H7 (cell line): ENCODE data around the gene CYP1A2. TPM values are rescaled to one million over a fixed set of nuclear protein-coding genes. Genes with fewer than 3 reads are reported as not detected.

ENCODE experiments used
- DNase-seq: peaks from one replicate; pipeline ENCODE4 v3.0.0; 2012
- H3K27me3 ChIP-seq: 2 replicates; pipeline ENCODE4 v1.6.0; 2011; ENCODE audit warnings: mild to moderate bottlenecking, low read length; ENCODE audit not compliant: control insufficient read depth, insufficient read depth
- H3K36me3 ChIP-seq: replicated peaks from 2 replicates; pipeline ENCODE4 v1.5.1; 2011; ENCODE audit warnings: low read length; ENCODE audit not compliant: control insufficient read depth, insufficient read depth
- H3K4me3 ChIP-seq: 2 replicates; pipeline ENCODE4 v1.5.1; 2011; ENCODE audit warnings: low read depth, mild to moderate bottlenecking, control low read depth, low read length, moderate library complexity; ENCODE audit not compliant: insufficient read depth
- total RNA-seq: library from RNA; depleted of rRNA; stranded (reverse); fragments of >200 nt; shearing (Covaris generic); gene quantifications from 2 replicates; pipeline ENCODE4 v1.2.3, GENCODE V29; 2014

The CYP1A2 gene
- total RNA-seq, 1 experiment from 2014 or later: not detected

GRCh38 chr15:74786551-74787165 is 38.0 kb downstream of the CYP1A2 start:
- DNase-seq: no peak
- Histone ChIP-seq H3K36me3 (no peaks in the 10 kb centered on the region), H3K4me3 (no peak overlapping the region), H3K27me3 (no peaks in the 10 kb centered on the region; the same call in 1 of the 2 replicates)

GRCh38 chr15:74787251-74788041 is 38.8 kb downstream of the CYP1A2 start:
- Histone ChIP-seq H3K36me3 (no peaks in the 10 kb centered on the region), H3K4me3 (no peak overlapping the region), H3K27me3 (no peaks in the 10 kb centered on the region; the same call in 1 of the 2 replicates)
- peak; percentile 92 for DNase-seq

- H3K4me3 ChIP-seq: no peak overlapping the region
- no peaks in the 10 kb centered on the region; the same call in 1 of the 2 replicates for H3K27me3 ChIP-seq
- no peaks in the 10 kb centered on the region for H3K36me3 ChIP-seq
- no peak for DNase-seq
Measured at GRCh38 chr15:74788042-74788682, 39.5 kb downstream of the CYP1A2 start.

GRCh38 chr15:74788683-74789151 is 40.1 kb downstream of the CYP1A2 start:
- DNase-seq: peak; percentile 73
- H3K4me3 ChIP-seq: no peak overlapping the region
- H3K36me3 ChIP-seq: no peaks in the 10 kb centered on the region
- H3K27me3 ChIP-seq: no peaks in the 10 kb centered on the region; the same call in 1 of the 2 replicates

DNA sequence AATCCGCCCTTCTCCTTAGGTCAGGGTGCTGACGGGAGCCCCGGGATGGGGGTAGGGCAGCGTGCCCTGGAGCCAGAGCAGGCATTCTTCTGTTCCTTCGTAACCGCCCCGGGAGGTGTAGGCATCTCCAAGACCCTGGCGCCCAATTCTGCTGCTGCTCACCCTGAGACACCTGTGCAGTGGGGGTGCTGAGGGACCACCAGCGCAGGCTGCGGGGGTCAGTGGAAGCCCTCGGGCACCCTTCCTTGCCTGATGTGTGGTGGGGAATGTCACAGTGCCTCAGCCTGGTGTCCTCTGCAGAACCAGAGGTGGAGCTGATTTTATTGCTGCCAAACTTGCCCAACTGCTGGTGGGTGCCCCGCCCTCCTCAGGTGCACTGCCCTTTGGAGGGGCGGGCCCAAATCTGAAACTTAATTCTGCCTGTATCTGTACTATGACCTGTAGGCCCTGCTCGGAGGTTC is 40.6 kb downstream of the CYP1A2 start:
- H3K36me3 ChIP-seq: no peaks in the 10 kb centered on the region
- H3K4me3 ChIP-seq: no peak overlapping the region
- DNase-seq: no peak
- no peaks in the 10 kb centered on the region; the same call in 1 of the 2 replicates for H3K27me3 ChIP-seq

- no peaks in the 10 kb centered on the region for H3K36me3 ChIP-seq
- H3K4me3 ChIP-seq: no peak overlapping the region
- H3K27me3 ChIP-seq: no peaks in the 10 kb centered on the region; the same call in 1 of the 2 replicates
- no peak for DNase-seq
Measured at GRCh38 chr15:74789741-74790079, 41.1 kb downstream of the CYP1A2 start.

GRCh38 chr15:74790080-74790916 is 41.7 kb downstream of the CYP1A2 start:
- H3K4me3 ChIP-seq: no peak overlapping the region
- no peaks in the 10 kb centered on the region; the same call in 1 of the 2 replicates for H3K27me3 ChIP-seq
- H3K36me3 ChIP-seq: no peaks in the 10 kb centered on the region
- DNase-seq: no peak

- Histone ChIP-seq H3K27me3 (no peaks in the 10 kb centered on the region; the same call in 1 of the 2 replicates), H3K36me3 (no peaks in the 10 kb centered on the region), H3K4me3 (no peak overlapping the region)
- no peak for DNase-seq
Measured at GRCh38 chr15:74791007-74791406, 42.4 kb downstream of the CYP1A2 start.

- Histone ChIP-seq H3K36me3 (no peaks in the 10 kb centered on the region), H3K4me3 (no peak overlapping the region), H3K27me3 (no peaks in the 10 kb centered on the region; the same call in 1 of the 2 replicates)
- no peak for DNase-seq
Measured at GRCh38 chr15:74791667-74792066, 43.0 kb downstream of the CYP1A2 start.

DNA sequence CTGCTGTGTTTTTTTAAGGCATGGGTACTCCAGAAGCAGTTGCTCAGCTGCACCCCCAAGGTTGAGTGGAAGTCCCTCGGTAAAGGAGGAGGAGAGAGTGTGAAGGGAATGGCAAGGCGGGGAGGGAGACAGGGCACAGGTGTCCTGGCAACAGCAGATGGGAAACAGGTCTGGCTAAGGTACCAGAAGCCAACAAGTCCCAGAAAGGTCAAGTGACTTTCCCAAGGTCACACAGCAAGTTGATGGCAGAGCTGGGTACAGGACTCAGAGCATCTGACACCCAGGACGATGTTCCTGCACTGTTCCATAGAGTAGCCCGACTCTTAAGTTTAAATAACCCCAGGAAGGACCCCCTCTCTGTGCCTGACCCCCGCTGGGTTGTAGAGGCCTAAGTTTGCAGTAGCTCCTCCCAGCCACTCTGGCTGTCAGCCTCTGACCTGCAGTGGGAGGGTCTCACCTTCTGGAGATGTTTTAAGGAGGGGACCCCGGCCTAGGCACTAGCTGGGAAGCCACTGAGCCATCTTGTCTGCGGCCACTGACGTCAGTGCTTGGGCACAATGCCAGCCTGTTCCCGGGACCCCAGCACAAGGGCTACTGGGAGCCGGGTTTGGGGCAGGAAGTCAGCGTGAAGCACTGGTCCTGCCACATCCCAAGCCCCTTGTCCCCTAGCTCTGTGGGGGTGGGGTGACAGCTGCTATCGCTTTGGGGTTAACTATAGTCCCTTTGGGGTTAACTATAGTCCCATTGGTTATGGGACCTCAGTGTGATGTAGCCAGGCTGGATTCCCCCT is 43.8 kb downstream of the CYP1A2 start:
- no peak for DNase-seq
- no peaks in the 10 kb centered on the region for H3K36me3 ChIP-seq
- H3K4me3 ChIP-seq: no peak overlapping the region
- no peaks in the 10 kb centered on the region; the same call in 1 of the 2 replicates for H3K27me3 ChIP-seq

- peak; percentile 79 for DNase-seq
- no peak overlapping the region for H3K4me3 ChIP-seq
- no peaks in the 10 kb centered on the region for H3K36me3 ChIP-seq
- no peaks in the 10 kb centered on the region; the same call in 1 of the 2 replicates for H3K27me3 ChIP-seq
Measured at GRCh38 chr15:74793135-74794028, 44.7 kb downstream of the CYP1A2 start.

GRCh38 chr15:74794248-74794969 is 45.8 kb downstream of the CYP1A2 start:
- DNase-seq: no peak
- Histone ChIP-seq H3K36me3 (peaks cover 2% of the 10 kb centered on the region), H3K27me3 (no peaks in the 10 kb centered on the region; the same call in 1 of the 2 replicates)

More at GRCh38 chr15:74794248-74794969, 45.8 kb downstream of the CYP1A2 start:
- H3K4me3 ChIP-seq: no peak overlapping the region
